GM23248 (cell line): ENCODE measurements around the gene HSD17B8.

Experiments
- EZH2 ChIP-seq: fragments of 200-600 bp; sonication (generic); IDR thresholded peaks from 2 replicates; pipeline ENCODE4 v1.6.1; 2018; ENCODE audit warnings: antibody characterized with exemption, mild to moderate bottlenecking; ENCODE audit not compliant: insufficient read depth, poor library complexity, severe bottlenecking
- EZH2phosphoT487 ChIP-seq: fragments of 200-600 bp; sonication (generic); IDR thresholded peaks from 2 replicates; pipeline ENCODE4 v1.6.1; 2018; ENCODE audit warnings: antibody characterized with exemption, moderate library complexity, mild to moderate bottlenecking, low read depth; ENCODE audit not compliant: insufficient read depth

GRCh38 chr6:33190504-33191107 is 13.8 kb upstream of the HSD17B8 start:
- no peak for TF ChIP-seq EZH2phosphoT487
- no peak for TF ChIP-seq EZH2
